Mucosa of descending colon (tissue), 3 donors: ENCODE measurements around the gene TRAF2. TPM values are rescaled to one million over a fixed set of nuclear protein-coding genes. Genes with fewer than 3 reads are reported as not detected.

Source experiments
- ATAC-seq: fragments of 200-7000 bp; cut with Tn5 transposase; one replicate; pipeline ENCODE4 v1.9.1; 2020; ENCODE audit warnings: mild to moderate bottlenecking, moderate library complexity
- DNase-seq, 3 donors: peaks; one replicate each; pipeline ENCODE4 v3.0.0-alpha.2; 2020
- H3K36me3 ChIP-seq: fragments of 200-600 bp; one replicate; pipeline ENCODE4 v1.8.0; 2021; ENCODE audit warnings: low read depth, mild to moderate bottlenecking
- H3K4me1 ChIP-seq: fragments of 200-600 bp; one replicate; pipeline ENCODE4 v1.8.0; 2021; ENCODE audit warnings: low read depth, mild to moderate bottlenecking
- H3K4me3 ChIP-seq: fragments of 200-600 bp; one replicate; pipeline ENCODE4 v1.8.0; 2021; ENCODE audit warnings: mild to moderate bottlenecking
- H3K9me3 ChIP-seq: fragments of 200-600 bp; one replicate; pipeline ENCODE4 v1.8.0; 2021; ENCODE audit warnings: mild to moderate bottlenecking
- intact Hi-C, 2 donors: fragments of 100-400 bp; cut with DNase I in 1 of 2; cut with micrococcal nuclease in 1 of 2; formaldehyde crosslinking; loops; one replicate each; pipeline versions ENCODE4 v1.11.0 to v1.11.1; 2022; cut with DNase I, micrococcal nuclease
- total RNA-seq, 3 donors: library from RNA; stranded (reverse); fragmentation: NEBNext Ultra II Directional in 2 of 3; extraction: Animal tissue kit (Norgen Biotek cat#: 25700) in 2 of 3; gene quantifications; one replicate each; pipeline versions ENCODE4 v1.2.1 to v1.2.4, GENCODE V29; 2021 to 2023
- TF ChIP-seq, protein P1 (sequence below): fragments of 200-600 bp; IDR thresholded peaks from one replicate; pipeline ENCODE4 v1.8.0; 2022; ENCODE audit warnings: antibody characterized with exemption, mild to moderate bottlenecking
- donor health status: DM: no; HTN: no; CAD: no; lungs with moderate emphysema.
- donor health status: DM: no; HTN: no; CAD: no.
- donor health status: DM: no; HTN: yes; CAD: no.

The TRAF2 gene
- total RNA-seq, 3 donors from 2014 or later, result 19.6 to 28.2 (median 21.1) TPM

DNA sequence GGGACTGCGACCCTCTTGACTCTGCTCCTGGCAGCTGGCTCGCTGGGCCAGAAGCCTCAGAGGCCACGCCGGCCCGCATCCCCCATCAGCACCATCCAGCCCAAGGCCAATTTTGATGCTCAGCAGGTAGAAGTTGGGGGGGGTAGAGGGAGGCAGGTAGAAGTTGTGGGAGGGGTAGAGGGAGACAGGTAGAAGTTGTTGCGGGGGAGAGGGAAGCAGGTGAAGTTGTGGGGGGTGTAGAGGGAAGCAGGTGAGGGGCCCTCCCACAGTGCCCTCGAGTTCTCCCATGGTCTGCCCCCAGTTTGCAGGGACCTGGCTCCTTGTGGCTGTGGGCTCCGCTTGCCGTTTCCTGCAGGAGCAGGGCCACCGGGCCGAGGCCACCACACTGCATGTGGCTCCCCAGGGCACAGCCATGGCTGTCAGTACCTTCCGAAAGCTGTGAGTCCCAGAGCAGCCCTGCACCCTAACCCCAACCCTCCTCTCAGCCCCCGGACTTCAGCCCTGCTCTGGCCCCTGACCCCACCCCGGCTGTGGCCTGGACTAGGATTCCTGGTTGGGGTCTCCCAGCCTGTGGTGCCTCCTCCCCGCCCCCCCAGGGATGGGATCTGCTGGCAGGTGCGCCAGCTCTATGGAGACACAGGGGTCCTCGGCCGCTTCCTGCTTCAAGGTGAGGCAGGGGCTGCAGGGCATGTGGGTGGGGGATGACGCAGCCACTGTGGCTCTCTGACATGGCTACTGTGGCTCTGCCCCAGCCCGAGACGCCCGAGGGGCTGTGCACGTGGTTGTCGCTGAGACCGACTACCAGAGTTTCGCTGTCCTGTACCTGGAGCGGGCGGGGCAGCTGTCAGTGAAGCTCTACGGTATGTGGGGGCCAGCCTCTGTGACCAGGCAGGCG lies 59.3 kb downstream of the TRAF2 start:
- TF ChIP-seq, protein P1, sequence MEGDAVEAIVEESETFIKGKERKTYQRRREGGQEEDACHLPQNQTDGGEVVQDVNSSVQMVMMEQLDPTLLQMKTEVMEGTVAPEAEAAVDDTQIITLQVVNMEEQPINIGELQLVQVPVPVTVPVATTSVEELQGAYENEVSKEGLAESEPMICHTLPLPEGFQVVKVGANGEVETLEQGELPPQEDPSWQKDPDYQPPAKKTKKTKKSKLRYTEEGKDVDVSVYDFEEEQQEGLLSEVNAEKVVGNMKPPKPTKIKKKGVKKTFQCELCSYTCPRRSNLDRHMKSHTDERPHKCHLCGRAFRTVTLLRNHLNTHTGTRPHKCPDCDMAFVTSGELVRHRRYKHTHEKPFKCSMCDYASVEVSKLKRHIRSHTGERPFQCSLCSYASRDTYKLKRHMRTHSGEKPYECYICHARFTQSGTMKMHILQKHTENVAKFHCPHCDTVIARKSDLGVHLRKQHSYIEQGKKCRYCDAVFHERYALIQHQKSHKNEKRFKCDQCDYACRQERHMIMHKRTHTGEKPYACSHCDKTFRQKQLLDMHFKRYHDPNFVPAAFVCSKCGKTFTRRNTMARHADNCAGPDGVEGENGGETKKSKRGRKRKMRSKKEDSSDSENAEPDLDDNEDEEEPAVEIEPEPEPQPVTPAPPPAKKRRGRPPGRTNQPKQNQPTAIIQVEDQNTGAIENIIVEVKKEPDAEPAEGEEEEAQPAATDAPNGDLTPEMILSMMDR, result no peak
- no peak for ATAC-seq

GRCh38 chr9:136946228-136947027 lies 60.1 kb downstream of the TRAF2 start:
- DNase-seq, result peak in 1 of 3 donors; percentile 65
- H3K36me3 ChIP-seq, result peaks cover 9% of the 10 kb centered on the region
- peaks cover 40% of the 10 kb centered on the region for H3K4me1 ChIP-seq
- H3K9me3 ChIP-seq, result no peaks in the 10 kb centered on the region
- no peak overlapping the region for H3K4me3 ChIP-seq
- ATAC-seq, result no peak
- TF ChIP-seq, protein P1, result no peak
- intact Hi-C loops, result no loop called here

More for the DNA sequence above, 59.3 kb downstream of the TRAF2 start:
- peaks cover 17% of the 10 kb centered on the region for H3K36me3 ChIP-seq
- H3K9me3 ChIP-seq, result no peaks in the 10 kb centered on the region
- peaks cover 37% of the 10 kb centered on the region for H3K4me1 ChIP-seq
- intact Hi-C loops, result no loop called here
- H3K4me3 ChIP-seq, result no peak overlapping the region
- DNase-seq, result peak in 2 of 3 donors; percentile 55 to 79

- intact Hi-C loops, result no loop called here
- ATAC-seq, result no peak
- DNase-seq, result peak in 2 of 3 donors; percentile 53 to 55
Measured at GRCh38 chr9:136947028-136947891, 60.9 kb downstream of the TRAF2 start.

GRCh38 chr9:136947955-136948510 lies 61.7 kb downstream of the TRAF2 start:
- peak; percentile 73 to 78 (median 74) for DNase-seq
- Histone ChIP-seq H3K4me3 (no peak overlapping the region), H3K4me1 (peaks cover 46% of the 10 kb centered on the region), H3K36me3 (no peaks in the 10 kb centered on the region), H3K9me3 (no peaks in the 10 kb centered on the region)
- TF ChIP-seq, protein P1, result no peak
- intact Hi-C loops, result no loop called here
- no peak for ATAC-seq

More at GRCh38 chr9:136947028-136947891, 60.9 kb downstream of the TRAF2 start:
- H3K36me3 ChIP-seq, result peaks cover 2% of the 10 kb centered on the region
- peaks cover 48% of the 10 kb centered on the region for H3K4me1 ChIP-seq
- no peak overlapping the region for H3K4me3 ChIP-seq
- TF ChIP-seq, protein P1, result no peak
- H3K9me3 ChIP-seq, result no peaks in the 10 kb centered on the region
